ENCODE data around the gene TAS1R3.
"Not testable (repeated sequence)": the region's sequence is repeated elsewhere in the genome, so short reads cannot be mapped to it uniquely, and the experiment has no call there.

TAS1R3 gene

DNA sequence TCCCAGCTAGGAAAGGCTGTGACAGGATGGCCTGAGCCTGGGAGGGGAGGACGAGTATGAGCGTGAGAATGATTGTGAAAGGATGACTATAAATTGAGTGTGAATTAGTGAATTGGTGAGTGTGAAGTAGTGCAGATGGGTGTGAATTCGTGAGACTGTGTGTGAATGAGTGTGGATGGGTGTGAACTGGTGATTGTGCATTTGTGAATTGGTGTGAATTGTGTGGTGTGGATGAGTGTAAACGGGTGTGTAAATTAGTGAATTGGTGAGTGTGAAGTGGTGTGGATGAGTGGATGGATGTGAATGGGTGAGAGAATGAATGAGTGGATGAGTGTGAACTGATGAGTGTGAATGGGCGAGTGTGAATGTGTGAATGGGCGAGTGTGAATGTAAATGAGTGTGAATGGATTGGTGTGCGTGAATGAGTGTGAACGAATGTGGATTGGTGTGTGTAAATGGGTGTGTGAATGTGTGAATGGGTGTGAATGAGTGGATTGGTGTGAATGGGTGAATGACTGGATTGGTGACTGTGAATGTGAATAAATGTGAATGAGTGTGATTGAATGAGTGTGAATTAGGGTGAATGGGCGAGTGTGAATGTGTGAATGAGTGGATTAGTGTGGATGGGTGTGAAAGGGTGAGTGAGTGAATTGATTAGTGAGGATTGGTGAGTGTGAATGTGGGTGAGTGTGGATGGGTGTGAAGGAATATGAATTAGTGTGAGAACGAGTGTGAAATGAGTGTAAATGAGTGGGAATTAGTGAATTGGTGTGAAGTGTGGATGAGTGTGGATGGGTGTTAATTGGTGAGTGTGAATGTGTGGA lies 35.0 kb downstream of the TAS1R3 start:
- no peak overlapping the region for H3K27ac ChIP-seq (ENCODE audit: low read length)
- no peak overlapping the region for H3K4me3 ChIP-seq (ENCODE audit: low read length)
- no peak overlapping the region for H3K4me2 ChIP-seq (ENCODE audit: low read length)
- no peaks in the 10 kb centered on the region for H3K79me2 ChIP-seq (ENCODE audit: low read length)
- peaks cover 6% of the 10 kb centered on the region; the same call in 1 of the 2 replicates for H3K4me1 ChIP-seq (ENCODE audit: low read length)
- no peaks in the 10 kb centered on the region for H3K27me3 ChIP-seq (ENCODE audit: low read depth, low read length)
- H2AFZ ChIP-seq (ENCODE audit: low read depth, low read length), result no peak overlapping the region
- peaks cover 10% of the 10 kb centered on the region; the same call in 1 of the 2 replicates for H3K9me3 ChIP-seq (ENCODE audit: insufficient read depth, low read length)
- TF ChIP-seq EZH2phosphoT487 (IDR thresholded peaks at IDR 0.05; ENCODE audit: low read depth), result no peak
- TF ChIP-seq, protein P1, sequence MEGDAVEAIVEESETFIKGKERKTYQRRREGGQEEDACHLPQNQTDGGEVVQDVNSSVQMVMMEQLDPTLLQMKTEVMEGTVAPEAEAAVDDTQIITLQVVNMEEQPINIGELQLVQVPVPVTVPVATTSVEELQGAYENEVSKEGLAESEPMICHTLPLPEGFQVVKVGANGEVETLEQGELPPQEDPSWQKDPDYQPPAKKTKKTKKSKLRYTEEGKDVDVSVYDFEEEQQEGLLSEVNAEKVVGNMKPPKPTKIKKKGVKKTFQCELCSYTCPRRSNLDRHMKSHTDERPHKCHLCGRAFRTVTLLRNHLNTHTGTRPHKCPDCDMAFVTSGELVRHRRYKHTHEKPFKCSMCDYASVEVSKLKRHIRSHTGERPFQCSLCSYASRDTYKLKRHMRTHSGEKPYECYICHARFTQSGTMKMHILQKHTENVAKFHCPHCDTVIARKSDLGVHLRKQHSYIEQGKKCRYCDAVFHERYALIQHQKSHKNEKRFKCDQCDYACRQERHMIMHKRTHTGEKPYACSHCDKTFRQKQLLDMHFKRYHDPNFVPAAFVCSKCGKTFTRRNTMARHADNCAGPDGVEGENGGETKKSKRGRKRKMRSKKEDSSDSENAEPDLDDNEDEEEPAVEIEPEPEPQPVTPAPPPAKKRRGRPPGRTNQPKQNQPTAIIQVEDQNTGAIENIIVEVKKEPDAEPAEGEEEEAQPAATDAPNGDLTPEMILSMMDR (IDR thresholded peaks at IDR 0.05; ENCODE audit: low read depth, low read length), result no peak
- no peak overlapping the region for H3K9ac ChIP-seq (ENCODE audit: low read length)
- no peaks in the 10 kb centered on the region for H3K36me3 ChIP-seq (replicated peaks; ENCODE audit: low read depth, low read length)
- H4K20me1 ChIP-seq (ENCODE audit: insufficient read depth, low read length), result no peaks in the 10 kb centered on the region

DNA sequence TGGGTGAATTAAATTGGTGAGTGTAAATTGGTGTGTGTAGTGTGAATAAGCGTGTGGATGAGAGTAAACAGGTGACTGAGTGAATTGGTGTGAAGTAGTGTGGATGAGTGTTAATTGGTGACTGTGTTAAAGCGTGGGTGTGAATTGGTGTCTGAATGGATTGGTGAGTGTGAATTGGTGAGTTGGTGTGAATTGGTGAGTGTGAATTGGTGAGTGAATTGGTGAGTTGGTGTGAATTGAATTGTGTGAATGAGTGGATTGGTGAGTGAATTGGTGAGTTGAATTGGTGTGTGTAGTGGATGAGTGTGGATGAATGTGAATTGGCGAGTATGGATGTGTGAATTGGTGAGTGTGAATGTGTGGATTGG lies 35.6 kb downstream of the TAS1R3 start:
- Histone ChIP-seq H3K79me2 (ENCODE audit: low read length) (peaks cover 3% of the 10 kb centered on the region; the same call in 1 of the 2 replicates), H4K20me1 (ENCODE audit: insufficient read depth, low read length) (no peaks in the 10 kb centered on the region), H3K9me3 (ENCODE audit: insufficient read depth, low read length) (peaks cover 10% of the 10 kb centered on the region; the same call in 1 of the 2 replicates), H3K9ac (ENCODE audit: low read length) (no peak overlapping the region), H2AFZ (ENCODE audit: low read depth, low read length) (no peak overlapping the region), H3K27ac (ENCODE audit: low read length) (no peak overlapping the region), H3K27me3 (ENCODE audit: low read depth, low read length) (no peaks in the 10 kb centered on the region), H3K4me2 (ENCODE audit: low read length) (no peak overlapping the region), H3K4me3 (ENCODE audit: low read length) (no peak overlapping the region), H3K4me1 (ENCODE audit: low read length) (peaks cover 6% of the 10 kb centered on the region; the same call in 1 of the 2 replicates), H3K36me3 (replicated peaks; ENCODE audit: low read depth, low read length) (peaks cover 4% of the 10 kb centered on the region)
- TF ChIP-seq EZH2phosphoT487 (IDR thresholded peaks at IDR 0.05; ENCODE audit: low read depth), result no peak
- TF ChIP-seq, protein P1 (IDR thresholded peaks at IDR 0.05; ENCODE audit: low read depth, low read length), result no peak

DNA sequence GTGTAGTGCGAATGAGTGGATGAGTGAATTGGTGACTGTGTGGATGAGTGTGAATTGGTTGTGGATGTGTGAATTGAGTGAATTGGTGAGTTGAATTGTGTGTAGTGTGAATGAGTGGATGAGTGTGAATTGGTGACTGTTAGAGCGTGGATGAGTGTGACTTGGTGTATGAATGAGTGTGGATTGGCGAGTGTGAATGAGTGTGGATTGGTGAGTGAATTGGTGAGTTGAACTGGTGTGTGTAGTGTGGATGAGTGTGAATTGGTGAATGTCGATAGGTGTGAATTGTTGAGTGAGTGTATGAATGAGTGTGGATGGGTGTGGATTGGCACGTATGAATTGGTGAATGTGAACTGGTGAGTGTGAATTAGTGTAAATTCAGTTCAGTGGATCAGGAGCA lies 36.2 kb downstream of the TAS1R3 start:
- H3K4me1 ChIP-seq (ENCODE audit: low read length), result peaks cover 6% of the 10 kb centered on the region; the same call in 1 of the 2 replicates
- no peaks in the 10 kb centered on the region for H4K20me1 ChIP-seq (ENCODE audit: insufficient read depth, low read length)
- no peak overlapping the region for H3K4me3 ChIP-seq (ENCODE audit: low read length)
- TF ChIP-seq, protein P1 (IDR thresholded peaks at IDR 0.05; ENCODE audit: low read depth, low read length), result no peak
- TF ChIP-seq EZH2phosphoT487 (IDR thresholded peaks at IDR 0.05; ENCODE audit: low read depth), result no peak
- H3K27me3 ChIP-seq (ENCODE audit: low read depth, low read length), result no peaks in the 10 kb centered on the region
- H3K4me2 ChIP-seq (ENCODE audit: low read length), result no peak overlapping the region
- H2AFZ ChIP-seq (ENCODE audit: low read depth, low read length), result no peak overlapping the region
- peaks cover 10% of the 10 kb centered on the region; the same call in 1 of the 2 replicates for H3K9me3 ChIP-seq (ENCODE audit: insufficient read depth, low read length)
- peaks cover 8% of the 10 kb centered on the region; the same call in 1 of the 2 replicates for H3K79me2 ChIP-seq (ENCODE audit: low read length)
- H3K27ac ChIP-seq (ENCODE audit: low read length), result no peak overlapping the region
- H3K36me3 ChIP-seq (replicated peaks; ENCODE audit: low read depth, low read length), result peaks cover 4% of the 10 kb centered on the region
- no peak overlapping the region for H3K9ac ChIP-seq (ENCODE audit: low read length)

DNA sequence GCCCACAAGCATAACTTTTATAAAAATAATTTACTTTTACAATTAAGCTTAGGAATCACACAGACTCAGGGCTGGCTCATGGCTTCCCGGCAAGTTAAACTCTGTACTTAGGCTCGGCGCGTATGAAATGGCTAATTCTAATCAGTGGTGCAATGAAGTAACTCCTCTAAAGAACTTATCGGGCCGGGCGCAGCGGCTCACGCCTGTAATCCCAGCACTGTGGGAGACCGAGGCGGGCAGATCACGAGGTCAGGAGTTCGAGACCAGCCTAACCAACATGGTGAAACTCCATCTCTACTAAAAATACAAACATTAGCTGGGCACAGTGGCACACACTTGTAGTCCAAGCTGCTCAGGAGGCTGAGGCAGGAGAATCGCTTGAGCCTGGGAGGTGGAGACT lies 39.0 kb downstream of the TAS1R3 start:
- H3K9me3 ChIP-seq (ENCODE audit: insufficient read depth, low read length), result peaks cover 10% of the 10 kb centered on the region; the same call in 1 of the 2 replicates
- not testable (repeated sequence) for H3K4me3 ChIP-seq (ENCODE audit: low read length); H4K20me1 ChIP-seq (ENCODE audit: insufficient read depth, low read length); H2AFZ ChIP-seq (ENCODE audit: low read depth, low read length); H3K27ac ChIP-seq (ENCODE audit: low read length); H3K36me3 ChIP-seq (replicated peaks; ENCODE audit: low read depth, low read length); H3K4me2 ChIP-seq (ENCODE audit: low read length); H3K27me3 ChIP-seq (ENCODE audit: low read depth, low read length); H3K9ac ChIP-seq (ENCODE audit: low read length)
- H3K79me2 ChIP-seq (ENCODE audit: low read length), result peaks cover 33% of the 10 kb centered on the region
- peaks cover 17% of the 10 kb centered on the region for H3K4me1 ChIP-seq (ENCODE audit: low read length)

Measured in OCI-LY3 (cell line).